D721Med (cell line): ENCODE measurements around the gene DOCK2.
"Not testable (repeated sequence)": the region's sequence is repeated elsewhere in the genome, so short reads cannot be mapped to it uniquely, and the experiment has no call there.

Experiments
- DNase-seq: peaks from one replicate; pipeline ENCODE4 v3.0.0; 2011; ENCODE audit warnings: low spot score; ENCODE audit not compliant: insufficient read length
- FAIRE-seq: peaks from 2 replicates; lab custom pipeline; 2011; peaks lifted over from hg19 to GRCh38; lab: Jason Lieb, UNC
- TF ChIP-seq, protein P1 (sequence below): IDR thresholded peaks from 2 replicates; pipeline ENCODE4 v1.5.1; 2012; ENCODE audit warnings: mild to moderate bottlenecking, control low read depth; ENCODE audit not compliant: insufficient read depth; ENCODE audit errors: missing control alignments

The DOCK2 gene

DNA sequence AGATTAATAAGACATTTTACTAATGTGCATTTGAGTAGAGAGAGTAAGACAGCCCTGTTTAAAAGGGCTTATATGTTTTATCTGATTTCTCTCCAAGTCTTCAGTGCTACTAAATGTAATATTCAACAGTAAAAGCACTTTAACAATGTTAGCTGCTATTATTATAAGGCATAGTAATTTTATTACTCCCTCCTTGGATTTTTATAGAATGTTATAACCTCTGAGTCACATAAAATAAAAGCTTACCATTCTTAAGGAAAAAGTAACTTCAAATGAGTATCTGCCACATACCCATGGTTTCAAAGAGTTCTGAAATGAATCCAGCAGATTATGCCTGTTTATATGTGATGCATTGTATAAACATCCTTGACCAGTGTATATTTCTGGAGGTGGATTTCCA lies 34.5 kb upstream of the DOCK2 start:
- TF ChIP-seq, protein P1, sequence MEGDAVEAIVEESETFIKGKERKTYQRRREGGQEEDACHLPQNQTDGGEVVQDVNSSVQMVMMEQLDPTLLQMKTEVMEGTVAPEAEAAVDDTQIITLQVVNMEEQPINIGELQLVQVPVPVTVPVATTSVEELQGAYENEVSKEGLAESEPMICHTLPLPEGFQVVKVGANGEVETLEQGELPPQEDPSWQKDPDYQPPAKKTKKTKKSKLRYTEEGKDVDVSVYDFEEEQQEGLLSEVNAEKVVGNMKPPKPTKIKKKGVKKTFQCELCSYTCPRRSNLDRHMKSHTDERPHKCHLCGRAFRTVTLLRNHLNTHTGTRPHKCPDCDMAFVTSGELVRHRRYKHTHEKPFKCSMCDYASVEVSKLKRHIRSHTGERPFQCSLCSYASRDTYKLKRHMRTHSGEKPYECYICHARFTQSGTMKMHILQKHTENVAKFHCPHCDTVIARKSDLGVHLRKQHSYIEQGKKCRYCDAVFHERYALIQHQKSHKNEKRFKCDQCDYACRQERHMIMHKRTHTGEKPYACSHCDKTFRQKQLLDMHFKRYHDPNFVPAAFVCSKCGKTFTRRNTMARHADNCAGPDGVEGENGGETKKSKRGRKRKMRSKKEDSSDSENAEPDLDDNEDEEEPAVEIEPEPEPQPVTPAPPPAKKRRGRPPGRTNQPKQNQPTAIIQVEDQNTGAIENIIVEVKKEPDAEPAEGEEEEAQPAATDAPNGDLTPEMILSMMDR, result no peak
- no peak for DNase-seq
- no peak for FAIRE-seq

DNA sequence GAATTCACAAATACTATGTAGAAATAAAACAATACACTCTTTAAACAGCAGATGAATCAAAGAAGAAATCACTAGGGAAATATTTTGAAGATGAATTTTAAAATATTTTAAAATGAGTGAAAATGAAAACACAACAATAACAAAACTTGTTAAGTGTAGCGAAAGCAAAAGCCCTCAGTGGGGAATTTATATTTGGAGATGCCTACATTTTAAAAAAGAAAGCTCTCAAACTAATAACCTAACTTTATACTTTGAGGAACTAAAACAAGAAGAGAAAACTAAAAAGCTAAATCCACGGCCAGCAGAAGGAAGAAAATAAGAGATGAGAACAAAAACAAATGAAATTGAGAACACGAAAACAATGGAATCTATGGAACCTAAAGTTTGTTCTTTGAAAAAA lies 30.8 kb upstream of the DOCK2 start:
- DNase-seq (no peak), FAIRE-seq (no peak)
- TF ChIP-seq, protein P1, result no peak

DNA sequence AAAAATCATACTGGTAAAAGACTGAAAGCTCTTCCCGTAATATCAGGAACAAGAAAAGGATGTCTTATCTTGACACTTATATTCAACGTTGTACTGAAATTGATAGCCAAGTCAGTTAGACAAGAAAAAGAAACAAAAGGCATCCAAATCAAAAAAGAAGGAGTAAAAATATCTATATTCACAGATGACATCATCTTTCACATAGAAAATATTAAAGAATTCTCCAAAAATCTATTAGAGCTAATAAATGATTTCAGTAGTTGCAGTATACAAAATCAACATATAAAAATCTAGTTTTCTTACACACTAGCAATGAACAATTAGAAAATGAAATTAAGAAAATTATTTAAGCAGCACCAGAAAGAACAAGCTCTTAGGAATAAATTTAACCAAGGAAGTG lies 29.2 kb upstream of the DOCK2 start:
- DNase-seq (no peak), FAIRE-seq (no peak)
- TF ChIP-seq, protein P1, result no peak

DNA sequence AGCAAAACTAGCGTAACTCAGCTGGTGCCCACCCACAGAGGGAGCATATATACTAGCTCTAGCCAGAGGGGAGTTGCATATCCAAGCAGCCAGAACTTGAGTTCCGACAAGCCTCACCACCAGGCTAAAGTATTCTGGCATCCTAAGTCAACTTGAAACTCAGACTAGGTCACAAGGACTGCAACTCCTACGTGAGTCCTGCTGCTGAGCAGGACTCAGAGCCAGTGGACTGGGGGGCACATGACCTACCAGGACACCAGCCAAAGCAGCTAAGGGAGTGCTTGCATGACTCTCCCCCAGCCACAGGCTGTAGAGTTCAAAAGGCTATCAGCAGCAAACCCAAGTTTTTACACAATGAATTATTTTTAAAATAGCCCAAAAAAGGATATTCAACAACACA lies 27.4 kb upstream of the DOCK2 start:
- TF ChIP-seq, protein P1, result no peak
- FAIRE-seq (no peak), DNase-seq (no peak)

DNA sequence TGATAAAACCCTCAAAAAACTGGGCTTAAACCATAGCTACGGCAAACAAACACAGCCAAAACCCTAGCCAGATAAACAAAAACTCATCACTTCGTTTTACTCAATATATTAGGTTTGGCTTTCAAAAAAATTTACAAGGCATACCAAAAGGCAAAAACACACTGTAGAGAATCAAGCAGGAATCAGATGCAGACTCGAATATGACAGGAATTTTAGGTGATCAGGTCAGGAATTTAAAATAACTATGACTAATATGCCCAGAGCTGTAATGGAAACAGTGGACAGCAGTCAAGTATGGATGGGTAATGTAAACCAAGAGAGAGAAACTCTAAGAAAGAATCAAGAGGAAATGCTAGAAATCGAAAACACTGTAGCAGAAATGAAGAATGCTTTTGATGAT lies 26.5 kb upstream of the DOCK2 start:
- no peak for DNase-seq
- TF ChIP-seq, protein P1, result no peak
- no peak for FAIRE-seq

DNA sequence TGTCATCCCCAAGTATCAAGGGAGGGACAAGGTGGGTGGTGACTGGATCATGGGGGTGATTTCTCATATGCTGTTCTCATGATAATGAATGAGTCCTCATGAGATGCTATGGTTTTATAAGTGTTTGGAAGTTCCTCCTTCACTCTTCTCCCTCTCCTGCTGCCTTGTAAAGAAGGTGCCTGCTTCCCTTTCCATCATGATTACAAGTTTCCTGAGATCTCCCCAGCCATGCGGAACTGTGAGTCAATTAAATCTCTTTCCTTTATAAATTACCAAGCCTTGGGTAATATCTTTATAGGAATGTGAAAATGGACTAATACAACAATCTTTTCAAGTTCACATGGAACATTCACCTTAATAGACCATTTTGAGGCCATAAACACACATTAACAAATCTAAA lies 21.5 kb upstream of the DOCK2 start:
- FAIRE-seq, result no peak
- DNase-seq, result no peak
- TF ChIP-seq, protein P1, result no peak

DNA sequence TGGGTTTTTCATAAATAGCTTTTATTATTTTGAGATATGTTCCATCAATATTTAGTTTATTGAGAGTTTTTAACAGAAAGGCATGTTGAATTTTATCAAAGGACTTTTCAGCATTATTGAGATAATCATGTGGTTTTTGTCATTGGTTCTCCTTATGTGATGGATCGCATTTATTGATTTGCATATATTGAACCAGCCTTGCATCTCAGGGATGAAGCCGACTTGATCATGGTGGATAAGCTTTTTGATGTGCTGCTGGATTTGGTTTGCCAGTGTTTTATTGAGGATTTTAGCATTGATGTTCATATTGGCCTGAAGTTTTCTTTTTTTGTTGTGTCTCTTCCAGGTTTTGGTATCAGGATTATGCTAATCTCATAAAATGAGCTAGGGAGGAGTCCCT lies 12.8 kb upstream of the DOCK2 start:
- DNase-seq, FAIRE-seq: not testable (repeated sequence)

DNA sequence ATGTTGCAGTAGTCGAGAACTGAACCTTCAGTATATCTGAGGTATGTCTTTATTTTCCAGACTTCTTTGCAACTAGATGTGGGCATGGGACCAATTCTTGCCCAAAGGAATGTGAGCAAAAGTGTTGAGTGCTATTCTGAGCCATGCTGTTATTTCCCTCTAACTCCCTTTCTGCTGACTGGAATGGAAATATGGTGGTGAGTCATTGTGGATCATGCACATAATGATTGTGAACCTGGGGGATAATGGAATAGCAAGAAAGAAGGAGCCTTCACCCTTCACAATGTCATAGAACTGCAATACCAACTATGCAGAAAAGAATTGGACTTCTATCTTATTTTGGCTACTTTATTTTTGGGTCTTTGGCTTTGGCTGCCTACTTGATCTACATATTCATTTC lies 10.3 kb upstream of the DOCK2 start:
- FAIRE-seq, result no peak
- TF ChIP-seq, protein P1, result no peak
- DNase-seq, result no peak
